Ishikawa (cell line): ENCODE data around the gene MRPS15.

Experiments used
- CREB1 ChIP-seq: IDR thresholded peaks from 2 replicates; pipeline ENCODE4 v1.6.1; 2012; ENCODE audit warnings: low read depth
- EP300 ChIP-seq: IDR thresholded peaks from 2 replicates; pipeline ENCODE4 v1.6.1; 2012; ENCODE audit warnings: borderline replicate concordance
- RAD21 ChIP-seq: IDR thresholded peaks from 2 replicates; pipeline ENCODE4 v1.6.1; 2012; ENCODE audit warnings: low read depth
- TF ChIP-seq, protein P1 (sequence below): IDR thresholded peaks from 2 replicates; pipeline ENCODE4 v1.6.1; 2012

DNA sequence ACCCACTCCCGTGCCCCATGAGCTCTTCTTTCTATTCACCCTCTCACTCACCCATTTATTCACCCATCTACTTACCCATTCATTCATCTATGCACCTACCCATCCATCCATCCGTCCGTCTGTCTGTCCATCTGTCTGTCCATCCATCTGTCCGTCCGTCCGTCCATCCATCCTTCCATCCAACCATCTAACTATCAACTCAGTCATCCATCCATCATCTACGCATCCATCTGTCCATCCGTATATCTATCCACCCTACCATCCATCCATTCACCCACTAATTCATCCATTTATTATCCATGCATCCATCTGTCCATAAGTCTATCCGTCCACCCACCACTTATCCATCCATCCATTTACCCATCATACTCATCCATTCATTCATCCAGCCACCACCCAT lies 29.3 kb upstream of the MRPS15 start:
- TF ChIP-seq EP300: no peak
- no peak for TF ChIP-seq RAD21
- TF ChIP-seq, protein P1, sequence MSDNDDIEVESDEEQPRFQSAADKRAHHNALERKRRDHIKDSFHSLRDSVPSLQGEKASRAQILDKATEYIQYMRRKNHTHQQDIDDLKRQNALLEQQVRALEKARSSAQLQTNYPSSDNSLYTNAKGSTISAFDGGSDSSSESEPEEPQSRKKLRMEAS: no peak
- no peak for TF ChIP-seq CREB1
